Hematopoietic multipotent progenitor cell (in vitro differentiated cells): ENCODE measurements around the gene LRCOL1. TPM values are rescaled to one million over a fixed set of nuclear protein-coding genes. Genes with fewer than 3 reads are reported as not detected.

Source experiments
- DNase-seq, 3 donors: peaks; one replicate each; pipeline ENCODE4 v3.0.0-alpha.2; 2011 to 2015; ENCODE audit warnings: low read depth in 2 of 3, low spot score in 2 of 3
- total RNA-seq: library from RNA; depleted of rRNA; stranded (reverse); fragments of >200 nt; gene quantifications from one replicate; pipeline ENCODE4 v1.2.3, GENCODE V29; 2012

Gene LRCOL1
- total RNA-seq, 1 donor: 0.54 TPM

DNA sequence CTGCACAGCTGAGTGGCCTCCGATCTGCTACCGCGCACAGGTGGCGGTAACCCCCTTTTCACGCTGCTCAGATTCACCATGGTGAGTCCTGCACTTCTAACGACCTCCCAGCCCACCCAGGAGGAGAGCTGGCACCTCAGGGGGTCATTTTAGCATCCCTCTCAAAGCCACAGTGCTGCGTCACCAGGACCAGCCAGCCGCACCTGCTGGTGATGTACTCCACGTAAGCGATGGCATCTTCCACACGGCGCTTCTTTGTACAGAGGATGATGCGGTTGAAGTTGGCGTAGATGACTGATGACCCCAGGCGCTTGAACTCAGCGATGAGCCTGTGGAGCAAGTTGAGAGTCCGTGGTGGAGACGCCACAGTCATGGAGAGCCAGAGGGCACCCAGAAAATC lies 27.4 kb upstream of the LRCOL1 start:
- no peak for DNase-seq

DNA sequence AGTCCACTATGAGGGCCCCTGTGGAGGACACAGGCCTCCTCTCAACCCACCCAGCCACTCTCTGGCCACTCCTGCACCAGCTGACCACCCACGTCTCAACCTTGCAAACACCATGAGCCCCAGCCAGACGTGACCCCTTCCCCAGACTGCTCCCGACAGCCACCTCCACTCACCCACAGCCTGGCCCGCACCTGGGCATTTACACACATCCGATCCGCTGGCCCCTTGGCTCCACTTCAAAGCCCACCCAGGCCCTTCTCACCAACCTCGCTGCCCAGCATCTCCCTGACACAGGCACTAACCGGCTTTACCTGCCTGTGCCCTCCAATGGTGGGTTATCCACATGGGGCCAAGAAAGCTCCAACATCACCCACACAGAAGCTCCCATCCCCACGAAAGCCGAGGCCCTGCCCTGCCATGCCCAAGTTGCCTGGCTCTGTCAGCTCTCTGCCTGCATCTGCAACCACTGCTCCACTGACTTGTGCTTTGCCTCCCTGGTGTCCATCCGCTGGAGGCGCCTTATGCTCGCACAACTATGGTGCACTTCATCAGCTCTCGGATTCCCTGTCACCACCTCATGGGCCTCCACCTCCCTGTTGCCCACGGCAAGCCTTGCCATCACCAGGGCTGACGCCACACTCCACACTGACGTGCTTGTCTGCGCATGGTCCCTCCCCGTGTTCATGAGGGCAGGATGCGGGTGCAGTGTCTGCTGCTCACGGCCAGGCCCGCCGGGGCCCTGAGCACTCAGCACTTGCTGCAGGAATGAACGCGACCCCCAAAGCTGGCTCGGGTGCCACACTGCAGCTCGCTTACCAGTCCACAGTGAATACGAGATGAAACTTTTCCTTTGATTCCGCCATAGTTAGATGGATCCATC lies 24.9 kb upstream of the LRCOL1 start:
- no peak for DNase-seq

DNA sequence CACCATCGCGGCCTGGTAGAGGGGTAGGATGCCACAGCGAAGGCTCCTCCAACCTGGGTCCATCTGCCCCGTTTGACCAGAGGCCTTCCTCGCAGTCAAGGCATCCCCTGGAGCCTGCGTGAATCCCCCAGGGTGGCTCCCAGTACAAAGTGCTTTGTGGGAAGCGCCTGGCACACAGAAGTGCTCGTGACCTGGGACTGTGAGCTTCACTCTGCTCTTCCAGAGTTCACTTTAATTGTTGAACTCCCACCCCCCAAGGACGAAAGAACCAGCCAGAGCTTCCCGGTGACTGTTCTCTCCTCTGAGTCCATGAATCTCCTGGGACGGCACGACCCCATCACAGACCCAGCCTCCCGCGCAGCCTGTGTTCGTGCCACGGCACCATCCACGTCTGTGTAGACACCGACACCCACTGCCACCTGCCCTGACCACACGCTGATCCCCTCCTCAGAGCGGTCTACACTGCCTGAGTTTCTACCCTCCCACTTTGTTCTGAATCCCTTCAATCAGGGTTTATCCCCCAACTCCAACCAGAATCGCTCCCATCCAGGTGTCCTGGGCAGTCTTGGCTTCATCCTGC lies 24.1 kb upstream of the LRCOL1 start:
- DNase-seq: no peak

DNA sequence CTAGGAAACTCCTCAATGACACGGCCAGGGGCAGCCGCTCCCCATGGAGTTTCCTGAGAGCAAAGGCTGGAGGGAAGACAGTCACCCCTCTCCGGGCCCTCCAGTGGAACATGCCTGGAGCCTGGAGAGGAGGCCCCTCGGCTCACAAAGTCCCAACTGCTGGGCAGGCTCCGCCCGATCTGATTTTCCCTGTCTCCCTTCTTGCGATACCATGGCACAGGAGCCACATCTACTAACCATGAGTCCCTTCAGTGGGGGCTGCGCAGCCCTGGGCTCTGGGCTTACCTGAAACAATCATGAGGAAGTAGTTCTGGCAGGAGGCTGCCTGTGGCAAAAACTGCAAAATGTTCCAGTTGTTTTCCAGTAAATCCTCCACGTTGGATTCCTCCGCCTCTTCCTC lies 23.5 kb upstream of the LRCOL1 start:
- no peak for DNase-seq

DNA sequence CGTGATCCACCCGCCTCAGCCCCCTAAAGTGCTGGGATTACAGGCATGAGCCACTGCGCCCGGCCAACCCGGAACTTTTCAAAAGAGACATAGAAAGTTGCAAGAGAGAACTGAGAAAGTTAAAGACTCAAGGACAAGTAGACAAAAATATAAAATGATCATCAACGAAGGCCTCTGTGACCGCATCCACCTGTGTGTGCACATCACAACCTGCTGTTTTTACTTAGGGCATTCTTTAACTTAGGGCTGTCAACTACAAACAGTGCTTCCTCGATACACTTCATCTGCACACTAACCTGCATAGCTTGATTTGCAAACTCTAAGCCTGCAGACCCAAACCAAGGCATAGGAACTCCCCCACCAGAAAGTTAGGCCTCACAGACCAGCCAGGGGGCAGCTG lies 23.0 kb upstream of the LRCOL1 start:
- DNase-seq: no peak

DNA sequence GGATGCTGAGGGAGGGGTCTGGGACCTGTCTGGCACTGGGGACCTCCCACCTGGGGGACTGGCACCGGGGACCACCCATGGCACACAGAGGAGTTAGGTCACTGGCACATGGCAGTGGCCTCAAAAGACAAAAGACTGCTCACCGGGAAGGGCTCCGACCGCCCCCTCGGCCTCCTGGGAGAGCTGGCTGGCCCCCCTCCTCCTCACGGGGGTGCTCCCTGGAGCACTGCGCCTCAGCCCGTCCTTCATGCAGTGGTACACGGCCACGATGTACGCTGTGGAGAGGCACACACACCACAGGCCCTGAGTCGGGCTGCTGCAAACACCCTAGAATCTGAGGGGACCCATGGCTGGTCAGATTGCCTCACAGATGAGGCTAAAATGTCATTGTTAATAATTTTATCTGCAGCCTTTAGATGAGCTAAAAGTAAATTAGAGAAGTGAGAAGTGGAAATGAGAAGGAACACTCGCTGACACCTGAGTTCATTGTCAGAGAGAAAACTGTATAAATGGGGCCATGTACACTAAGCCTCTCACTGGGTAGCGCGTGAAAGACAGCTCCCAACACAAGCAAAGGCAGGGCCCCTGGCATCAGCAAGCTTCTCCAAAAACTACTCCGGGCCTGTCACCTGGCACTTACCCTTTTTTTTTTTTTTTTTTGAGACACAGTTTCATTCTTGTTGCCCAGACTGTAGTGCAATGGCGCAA lies 22.3 kb upstream of the LRCOL1 start:
- no peak for DNase-seq

DNA sequence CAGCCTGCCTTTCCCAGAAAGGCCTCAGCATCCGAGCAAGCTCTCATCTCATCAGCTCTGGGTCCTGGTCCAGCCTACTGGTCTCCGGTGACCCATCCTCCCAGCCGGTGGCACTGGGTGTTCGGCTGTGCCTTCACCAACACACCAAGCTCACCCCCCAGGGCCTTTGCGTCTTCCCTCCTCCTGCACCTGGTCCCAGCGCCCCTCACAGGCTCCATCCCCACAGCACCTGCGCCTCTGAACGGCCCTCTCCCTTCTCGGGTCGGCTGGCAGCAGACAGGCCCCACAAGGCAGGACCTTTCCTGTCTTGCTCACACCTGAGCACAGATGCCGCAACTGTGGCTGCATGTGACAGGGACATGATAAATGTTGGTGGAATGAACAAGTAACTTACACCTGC lies 21.3 kb upstream of the LRCOL1 start:
- no peak for DNase-seq

DNA sequence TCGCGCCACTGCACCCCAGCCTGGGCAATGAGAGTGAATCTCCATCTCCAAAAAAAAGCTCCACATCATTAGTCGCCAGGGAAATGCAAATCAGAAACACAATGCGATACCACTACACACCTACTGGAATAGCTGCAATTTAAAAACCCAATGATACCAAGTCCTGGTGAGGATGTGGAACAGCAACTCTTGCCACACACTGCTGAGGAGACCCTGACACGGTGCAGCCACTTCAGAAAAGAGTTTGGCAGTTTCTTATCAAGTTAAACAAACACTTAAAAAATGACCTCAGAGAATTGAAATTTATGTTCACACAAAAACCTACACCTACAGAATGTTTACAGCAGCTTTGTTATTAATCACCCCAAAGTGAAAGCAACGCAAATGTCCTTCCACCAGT lies 20.3 kb upstream of the LRCOL1 start:
- DNase-seq: no peak

DNA sequence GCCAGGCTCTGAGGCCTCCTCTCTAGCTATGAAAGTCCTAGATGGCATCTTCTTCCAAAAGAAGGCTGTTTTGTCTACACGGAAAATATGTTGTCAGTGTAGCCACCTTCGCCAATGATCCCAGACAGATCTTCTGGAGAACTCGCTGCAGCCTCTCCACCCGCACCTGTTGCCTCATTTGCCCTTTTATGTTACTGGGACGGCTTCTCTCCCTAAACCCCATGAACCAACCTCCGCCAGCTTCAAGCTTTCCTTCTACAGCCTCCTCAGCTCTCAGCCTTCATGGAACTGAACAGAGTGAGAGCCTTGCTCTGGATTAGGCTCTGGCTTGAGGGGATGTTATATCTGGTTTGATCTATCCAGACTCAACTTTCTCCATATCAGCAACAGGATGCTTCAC lies 18.9 kb upstream of the LRCOL1 start:
- DNase-seq: no peak

DNA sequence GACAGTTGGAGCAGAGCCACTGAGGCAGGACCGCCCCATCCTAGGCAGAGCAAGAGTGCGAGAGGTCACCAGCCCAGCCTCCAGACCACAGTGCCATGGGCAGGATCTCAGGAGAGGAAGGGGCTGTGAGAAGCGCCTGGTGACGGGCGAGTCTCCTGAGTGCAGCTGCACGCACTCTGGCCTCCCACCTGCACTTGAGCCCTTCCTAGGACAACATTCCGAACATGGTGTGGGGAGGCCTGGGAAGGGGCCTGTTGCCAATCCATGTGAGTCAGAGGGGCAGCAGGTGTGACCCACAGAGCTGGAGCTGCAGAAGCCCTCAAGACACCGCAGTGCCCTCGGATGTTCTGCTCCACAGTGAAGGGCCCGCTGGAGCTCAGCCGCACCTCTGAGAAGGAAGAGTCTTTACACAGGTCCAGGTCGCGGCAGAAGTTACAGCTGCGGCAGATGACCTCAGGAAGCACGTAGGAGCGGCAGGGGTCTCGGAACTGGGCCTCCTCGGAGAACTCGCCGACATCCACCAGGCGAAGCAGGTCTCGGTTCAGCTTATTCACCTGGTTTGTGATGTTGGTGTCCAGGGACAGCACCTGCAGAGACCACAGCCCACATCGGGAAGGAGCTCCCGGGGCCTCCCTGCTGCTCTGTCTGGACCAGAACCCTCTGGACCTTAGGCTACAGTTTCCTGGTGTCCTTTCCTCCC lies 15.5 kb upstream of the LRCOL1 start:
- DNase-seq: no peak

DNA sequence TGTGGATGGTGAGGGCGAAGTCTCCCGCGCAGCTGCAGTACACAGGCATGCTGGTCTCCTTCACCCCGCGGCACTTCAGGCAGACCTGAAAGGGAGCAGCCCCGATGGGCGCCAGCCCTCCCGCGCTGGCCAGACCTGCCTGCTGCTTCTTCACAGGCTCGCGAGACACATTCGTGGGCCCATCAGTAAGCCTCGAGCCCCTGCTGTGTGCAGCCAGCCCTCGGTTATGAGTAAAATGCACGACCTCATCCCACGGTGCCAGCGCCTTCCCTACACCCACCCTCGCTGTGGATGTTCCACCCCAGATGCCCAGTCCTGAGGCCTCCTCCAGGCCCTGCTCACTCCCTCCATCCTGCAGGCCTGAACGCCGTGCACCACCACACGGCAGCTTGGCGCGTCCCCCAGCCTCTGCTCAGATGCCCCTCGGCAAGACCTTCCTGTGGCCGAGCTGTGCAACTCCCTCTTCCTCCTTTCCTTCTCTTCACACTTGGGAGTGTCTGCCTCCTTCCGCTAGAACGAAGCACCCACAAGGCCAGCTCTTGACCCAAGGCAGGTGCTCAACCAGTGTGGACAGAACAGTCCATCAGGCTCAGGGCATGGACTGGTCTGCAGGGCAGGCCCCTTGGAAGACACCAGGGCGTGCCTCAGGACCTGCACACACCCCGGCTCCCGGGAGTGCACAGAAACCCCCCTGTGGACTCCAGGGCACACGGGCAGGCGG lies 14.7 kb upstream of the LRCOL1 start:
- DNase-seq: no peak

DNA sequence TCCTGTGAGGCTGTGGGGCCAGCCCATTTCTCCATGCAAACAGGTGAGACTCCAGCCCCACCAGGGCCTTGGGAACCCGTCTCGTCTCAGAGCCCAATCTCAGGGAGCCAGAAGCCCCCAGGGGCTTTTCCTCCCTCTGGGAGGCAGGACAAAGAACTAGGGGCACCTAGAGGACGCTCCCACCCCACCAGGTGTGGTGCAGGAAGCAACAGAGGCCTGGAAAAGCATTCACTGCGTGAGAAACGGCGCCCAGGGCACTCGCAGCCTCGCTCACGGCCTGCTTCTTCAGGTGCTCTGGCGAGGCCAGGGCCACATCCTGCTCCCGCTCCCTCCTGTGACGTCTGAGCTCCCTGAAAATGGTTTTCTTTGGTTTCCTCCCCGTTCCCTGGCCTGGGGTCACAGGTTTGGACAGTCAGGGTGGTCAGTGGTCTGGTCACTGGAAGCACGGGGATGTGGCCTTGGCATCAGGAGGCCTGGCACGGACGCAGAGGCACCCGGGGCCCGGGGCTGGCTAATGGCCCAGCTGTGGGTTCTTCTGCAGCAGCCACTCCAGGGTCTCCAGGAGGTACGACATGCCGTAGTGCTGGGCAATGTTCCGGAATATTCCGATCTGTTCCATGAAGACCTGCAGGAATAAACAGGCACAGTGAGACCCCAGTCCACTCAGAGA lies 13.9 kb upstream of the LRCOL1 start:
- no peak for DNase-seq

DNA sequence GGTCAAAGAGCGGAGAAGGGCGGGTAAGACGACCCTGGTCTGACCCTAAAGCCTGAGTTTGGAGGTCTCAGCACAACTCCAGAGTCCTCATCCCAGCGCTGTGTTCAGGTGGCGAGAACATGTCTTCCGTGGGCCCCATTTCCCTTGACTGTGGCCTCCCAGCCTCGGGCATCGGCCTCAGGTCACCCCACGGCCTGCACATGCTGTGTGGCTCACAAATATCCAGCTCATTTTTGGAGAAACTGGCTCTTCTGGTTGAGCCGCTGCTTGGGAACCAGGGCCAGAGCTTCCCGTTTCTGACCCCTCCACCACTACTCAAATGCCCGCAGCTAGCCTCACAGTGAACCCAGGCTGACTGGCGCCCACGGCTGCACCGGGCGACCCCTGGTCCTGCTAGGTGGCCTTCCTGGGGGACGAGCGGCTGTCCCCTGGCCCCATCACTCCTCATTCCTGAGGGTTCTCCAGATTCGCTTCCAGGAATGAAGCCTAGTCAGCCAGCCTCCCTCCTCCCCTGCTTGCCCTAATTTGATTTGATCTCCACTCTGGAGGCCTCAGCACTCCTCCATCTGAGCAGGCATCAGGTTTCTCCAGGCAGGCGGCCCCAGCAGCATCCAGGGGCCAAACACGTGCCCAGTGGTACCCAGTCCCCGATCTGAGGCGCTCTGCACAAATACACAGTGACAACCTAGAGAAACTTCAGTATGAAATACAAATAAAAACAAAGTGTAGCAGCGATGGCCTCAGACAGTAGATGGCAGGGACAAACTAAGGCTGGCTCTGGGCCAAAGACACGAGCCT lies 12.9 kb upstream of the LRCOL1 start:
- DNase-seq: no peak

DNA sequence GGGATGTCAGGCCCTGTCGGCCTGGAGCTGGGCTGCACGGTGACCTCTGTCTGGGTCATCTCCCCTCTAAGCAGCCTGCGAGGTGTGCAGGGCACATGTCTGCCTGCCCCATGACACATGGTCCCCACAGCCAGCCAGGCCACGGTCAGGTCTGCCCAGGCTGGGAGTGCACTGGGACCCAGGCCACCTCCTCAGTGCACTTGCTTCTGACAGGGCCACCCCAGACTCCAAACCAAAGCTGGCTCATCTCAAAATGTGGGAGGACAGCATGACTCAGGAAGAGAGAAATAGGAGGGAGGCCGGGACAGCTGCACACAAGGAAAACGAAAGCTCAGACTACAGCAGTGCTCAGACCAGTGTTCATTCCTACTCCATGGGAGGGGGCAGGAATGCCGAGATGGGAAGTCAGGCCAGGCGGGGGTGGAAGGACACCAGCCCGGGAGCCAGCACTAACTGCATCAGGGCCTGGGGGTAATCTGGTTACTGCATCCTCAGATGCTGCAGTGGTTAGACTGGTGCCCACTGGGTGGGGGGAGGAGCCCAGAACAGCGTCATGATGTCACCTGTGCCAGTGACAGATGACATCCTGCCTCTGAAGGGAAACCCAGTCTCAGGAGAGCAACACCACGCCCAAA lies 12.2 kb upstream of the LRCOL1 start:
- no peak for DNase-seq

DNA sequence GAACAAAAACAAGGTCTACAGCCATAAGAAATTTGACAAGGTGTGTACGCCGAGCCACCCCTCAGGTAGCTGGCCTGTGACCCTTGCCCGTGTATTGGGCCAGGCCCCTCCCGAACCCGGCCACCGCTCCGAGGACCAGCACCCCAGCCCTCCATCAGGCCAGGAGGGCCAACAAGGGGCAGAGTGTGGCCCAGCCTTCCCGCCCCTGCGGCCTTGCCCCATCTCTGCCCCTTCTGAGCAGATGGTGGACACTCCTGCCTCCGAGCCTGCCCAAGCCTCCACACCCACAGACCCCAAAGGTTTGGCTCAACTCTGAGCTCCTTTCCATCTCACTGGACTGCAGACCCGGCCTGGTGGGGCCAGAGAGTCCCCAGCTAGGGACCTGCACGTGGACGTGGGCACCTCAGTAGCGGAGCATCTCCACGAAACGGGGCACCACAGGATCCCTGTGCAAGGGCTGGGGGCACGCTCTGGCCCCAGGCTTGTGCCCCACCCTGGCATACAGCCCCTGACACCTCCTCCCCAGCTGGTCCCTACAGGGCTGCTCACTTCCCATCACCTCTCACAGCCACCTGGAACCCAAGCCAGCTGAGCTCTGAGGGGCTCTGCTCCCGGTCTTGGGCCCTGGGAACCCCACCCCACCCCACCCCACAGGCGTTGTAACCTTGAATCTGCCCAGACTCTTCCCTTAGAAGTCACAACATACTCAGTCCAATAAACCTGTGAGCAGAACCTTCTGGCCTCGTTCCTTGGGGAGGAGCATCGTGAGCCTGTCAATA lies 11.5 kb upstream of the LRCOL1 start:
- no peak for DNase-seq

DNA sequence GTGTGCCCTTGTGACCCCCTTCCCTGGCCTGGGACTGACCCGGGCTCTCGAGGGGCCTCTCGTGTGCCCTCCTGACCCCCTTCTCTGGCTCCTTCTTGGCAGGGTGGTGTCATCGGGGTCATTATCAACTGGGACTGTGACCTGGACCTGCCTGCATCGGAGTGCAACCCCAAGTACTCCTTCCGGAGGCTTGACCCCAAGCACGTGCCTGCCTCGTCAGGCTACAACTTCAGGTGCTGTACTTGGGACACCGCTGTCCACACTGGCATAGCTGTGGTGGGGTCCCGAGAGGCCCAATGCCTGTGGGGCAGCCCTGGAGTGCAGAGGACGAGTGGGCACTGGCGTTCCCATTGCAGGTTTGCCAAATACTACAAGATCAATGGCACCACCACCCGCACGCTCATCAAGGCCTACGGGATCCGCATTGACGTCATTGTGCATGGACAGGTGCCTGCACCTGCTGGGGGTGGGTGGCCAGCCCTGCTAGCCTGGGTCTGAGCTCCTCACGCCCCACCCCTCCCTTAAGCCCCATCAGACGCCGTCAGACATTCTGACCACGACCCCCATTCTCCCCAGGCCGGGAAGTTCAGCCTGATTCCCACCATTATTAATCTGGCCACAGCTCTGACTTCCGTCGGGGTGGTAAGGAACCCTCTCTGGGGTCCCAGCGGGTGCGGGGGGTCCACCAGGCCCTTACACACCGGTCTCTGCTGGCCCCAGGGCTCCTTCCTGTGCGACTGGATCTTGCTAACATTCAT lies 10.7 kb upstream of the LRCOL1 start:
- no peak for DNase-seq
